ENCODE data around the gene PRDM15. TPM values are rescaled to one million over a fixed set of nuclear protein-coding genes. Genes with fewer than 3 reads are reported as not detected.

The PRDM15 gene
- total and polyA plus RNA-seq, 2 donors (not counting 3 experiments of a cell fraction or from before 2014, with no cell fraction given): 11.8 to 12.9 TPM

GRCh38 chr21:41850085-41850484 lies 29.1 kb downstream of the PRDM15 start:
- CTCF ChIA-PET: no interaction called here
- H3K4me1 ChIP-seq (ENCODE audit: control insufficient read depth, extremely low read depth, insufficient read depth, low read length): no peaks in the 10 kb centered on the region
- TF ChIP-seq CTCF (IDR thresholded peaks at IDR 0.05; ENCODE audit: extremely low read depth in 1 of 2, insufficient read depth in 1 of 2, low read depth in 1 of 2, low read length in 2 of 2) (no peak), POLR2A (IDR thresholded peaks at IDR 0.05; ENCODE audit: low read depth, low read length) (no peak), MYC (IDR thresholded peaks at IDR 0.05; ENCODE audit: low read depth, low read length) (no peak), EZH2 (IDR thresholded peaks at IDR 0.05; ENCODE audit: borderline replicate concordance, low read depth, low read length, severe bottlenecking) (no peak)
- H3K9ac ChIP-seq (replicated peaks; ENCODE audit: extremely low read depth, insufficient read depth, low read length): no peak overlapping the region
- BruUV-seq (replicated peaks): no TSS peak
- H3K79me2 ChIP-seq (ENCODE audit: control insufficient read depth, insufficient read depth, low read length): no peaks in the 10 kb centered on the region
- no peak overlapping the region for H3K4me2 ChIP-seq (ENCODE audit: insufficient read depth, low read length)
- intact Hi-C loops (cut with micrococcal nuclease): no loop called here
- H4K20me1 ChIP-seq (replicated peaks; ENCODE audit: control insufficient read depth, extremely low read depth, insufficient read depth, low read length): no peaks in the 10 kb centered on the region
- POLR2A ChIA-PET: no interaction called here
- no peaks in the 10 kb centered on the region for H3K9me3 ChIP-seq (replicated peaks; ENCODE audit: control insufficient read depth, insufficient read depth, low read length)
- DNase-seq (ENCODE audit: low read depth, low spot score) (no peak), FAIRE-seq (no peak)
- H3K4me3 ChIP-seq (replicated peaks in 1 of 3; ENCODE audit: insufficient read depth in 1 of 3, low read depth in 1 of 3, low read length in 3 of 3): no peak overlapping the region
- H3K36me3 ChIP-seq (ENCODE audit: control insufficient read depth in 2 of 2, extremely low read depth in 1 of 2, insufficient read depth in 2 of 2, low read length in 2 of 2): peaks cover 4 to 18% of the 10 kb centered on the region in 2 experiments
- H3K9me1 ChIP-seq (replicated peaks; ENCODE audit: control insufficient read depth, extremely low read depth, insufficient read depth, low read length): no peaks in the 10 kb centered on the region
- no peak overlapping the region for H2AFZ ChIP-seq (ENCODE audit: low read depth, low read length)
- H3K27me3 ChIP-seq (ENCODE audit: control insufficient read depth in 2 of 2, insufficient read depth in 2 of 2, low read length in 2 of 2): no peaks in the 10 kb centered on the region
- no peak overlapping the region for H3K27ac ChIP-seq (ENCODE audit: insufficient read depth, low read depth, low read length)
- dilution Hi-C loops (cut with MboI; ENCODE audit: extremely low pct_ligation_motif_present, low sequenced_read_pairs): no loop called here

GRCh38 chr21:41848958-41849580 lies 30.1 kb downstream of the PRDM15 start:
- no peak overlapping the region for H3K27ac ChIP-seq (ENCODE audit: insufficient read depth, low read depth, low read length)
- H3K9ac ChIP-seq (replicated peaks; ENCODE audit: extremely low read depth, insufficient read depth, low read length): no peak overlapping the region
- H2AFZ ChIP-seq (ENCODE audit: low read depth, low read length): no peak overlapping the region
- no peaks in the 10 kb centered on the region for H3K9me1 ChIP-seq (replicated peaks; ENCODE audit: control insufficient read depth, extremely low read depth, insufficient read depth, low read length)
- ChIA-PET CTCF (interaction anchor here (1.1 kb wide), 1 partner anchor 258 kb away, joined by 3 read pairs; no protein-coding TSS in a partner anchor), POLR2A (interaction anchor here (0.7 kb wide), 1 partner anchor 85 kb away, joined by 3 read pairs; no protein-coding TSS in a partner anchor)
- no peaks in the 10 kb centered on the region for H3K9me3 ChIP-seq (replicated peaks; ENCODE audit: control insufficient read depth, insufficient read depth, low read length)
- no peak overlapping the region for H3K4me2 ChIP-seq (ENCODE audit: insufficient read depth, low read length)
- FAIRE-seq (no peak), DNase-seq (ENCODE audit: low read depth, low spot score) (no peak)
- no peaks in the 10 kb centered on the region for H3K79me2 ChIP-seq (ENCODE audit: control insufficient read depth, insufficient read depth, low read length)
- no peaks in the 10 kb centered on the region for H4K20me1 ChIP-seq (replicated peaks; ENCODE audit: control insufficient read depth, extremely low read depth, insufficient read depth, low read length)
- no TSS peak for BruUV-seq (replicated peaks)
- dilution Hi-C loops (cut with MboI; ENCODE audit: extremely low pct_ligation_motif_present, low sequenced_read_pairs) (no loop called here), intact Hi-C loops (cut with micrococcal nuclease) (no loop called here)
- H3K4me3 ChIP-seq (replicated peaks in 1 of 3; ENCODE audit: insufficient read depth in 1 of 3, low read depth in 1 of 3, low read length in 3 of 3): no peak overlapping the region
- TF ChIP-seq JUN (IDR thresholded peaks at IDR 0.05; ENCODE audit: borderline replicate concordance, insufficient read depth, insufficient read length, low read depth) (no peak), EZH2 (IDR thresholded peaks at IDR 0.05; ENCODE audit: borderline replicate concordance, low read depth, low read length, severe bottlenecking) (no peak), CTCF (IDR thresholded peaks at IDR 0.05; ENCODE audit: extremely low read depth in 1 of 2, insufficient read depth in 1 of 2, low read depth in 1 of 2, low read length in 2 of 2) (no peak), POLR2AphosphoS5 (IDR thresholded peaks at IDR 0.05; ENCODE audit: insufficient read depth, low read depth, low read length) (no peak), POLR2A (IDR thresholded peaks at IDR 0.05; ENCODE audit: low read depth, low read length) (no peak), MAX (IDR thresholded peaks at IDR 0.05; ENCODE audit: insufficient read depth, insufficient read length) (no peak), FOS (IDR thresholded peaks at IDR 0.05; ENCODE audit: borderline replicate concordance, insufficient read depth, low read length) (no peak), GATA2 (IDR thresholded peaks at IDR 0.05; ENCODE audit: insufficient read depth, insufficient read length, low read depth, low read length) (no peak), MYC (IDR thresholded peaks at IDR 0.05; ENCODE audit: low read depth, low read length) (no peak)
- no peaks in the 10 kb centered on the region for H3K27me3 ChIP-seq (ENCODE audit: control insufficient read depth in 2 of 2, insufficient read depth in 2 of 2, low read length in 2 of 2)
- H3K36me3 ChIP-seq (ENCODE audit: control insufficient read depth in 2 of 2, extremely low read depth in 1 of 2, insufficient read depth in 2 of 2, low read length in 2 of 2): peaks cover under 1 to 13% of the 10 kb centered on the region in 2 experiments
- no peaks in the 10 kb centered on the region for H3K4me1 ChIP-seq (ENCODE audit: control insufficient read depth, extremely low read depth, insufficient read depth, low read length)
